GM18502 (cell line): Measurements from ENCODE around the gene ABCD2.
"Not testable (repeated sequence)": the region's sequence is repeated elsewhere in the genome, so short reads cannot be mapped to it uniquely, and the experiment has no call there.

Experiments used
- ATAC-seq: cut with Tn5 transposase; IDR thresholded peaks from one replicate; pipeline ENCODE4 v1.9.1; 2021; ENCODE audit warnings: mild to moderate bottlenecking; ENCODE audit not compliant: unreplicated experiment, poor library complexity

Gene ABCD2

GRCh38 chr12:39553476-39553875 lies 66.1 kb downstream of the ABCD2 start:
- ATAC-seq, result no peak

- ATAC-seq, result not testable (repeated sequence)
Observed at GRCh38 chr12:39544211-39544610, 75.4 kb downstream of the ABCD2 start.

- no peak for ATAC-seq
Observed at GRCh38 chr12:39541471-39541870, 78.1 kb downstream of the ABCD2 start.

- no peak for ATAC-seq
Observed at GRCh38 chr12:39538679-39539104, 80.9 kb downstream of the ABCD2 start.

GRCh38 chr12:39533951-39534350 lies 85.7 kb downstream of the ABCD2 start:
- no peak for ATAC-seq

GRCh38 chr12:39532448-39532847 lies 87.2 kb downstream of the ABCD2 start:
- ATAC-seq, result no peak

GRCh38 chr12:39526974-39527373 lies 92.6 kb downstream of the ABCD2 start:
- ATAC-seq, result no peak

GRCh38 chr12:39522167-39522566 lies 97.4 kb downstream of the ABCD2 start:
- ATAC-seq, result not testable (repeated sequence)

- ATAC-seq, result no peak
Observed at GRCh38 chr12:39510001-39510400, 109.6 kb downstream of the ABCD2 start.

GRCh38 chr12:39505554-39505953 lies 114.0 kb downstream of the ABCD2 start:
- ATAC-seq, result no peak

- ATAC-seq, result no peak
Observed at GRCh38 chr12:39505023-39505422, 114.6 kb downstream of the ABCD2 start.

- no peak for ATAC-seq
Observed at GRCh38 chr12:39503439-39503838, 116.2 kb downstream of the ABCD2 start.

- ATAC-seq, result no peak
Observed at GRCh38 chr12:39502726-39503125, 116.9 kb downstream of the ABCD2 start.
